Uterus (tissue), 4 donors: ENCODE measurements around the gene HMHB1. TPM values are rescaled to one million over a fixed set of nuclear protein-coding genes. Genes with fewer than 3 reads are reported as not detected.

ENCODE experiments used
- DNase-seq, 2 donors: peaks; one replicate each; pipeline ENCODE4 v3.0.0-alpha.2; 2019 to 2020
- H3K27ac ChIP-seq, 2 donors: fragments of 200-600 bp; sonication (generic); 1 replicate in 1 of 2; 2 replicates in 1 of 2; pipeline ENCODE4 v1.5.1; 2016 to 2018
- H3K27me3 ChIP-seq, 2 donors: fragments of 200-600 bp; sonication (generic); one replicate each; pipeline ENCODE4 v1.5.1; 2018 to 2019; ENCODE audit warnings: control low read depth in 1 of 2
- H3K36me3 ChIP-seq, 2 donors: fragments of 200-600 bp; sonication (generic); one replicate each; pipeline ENCODE4 v1.5.1; 2019; ENCODE audit warnings: control low read depth in 1 of 2
- H3K4me1 ChIP-seq, 2 donors: fragments of 200-600 bp; sonication (generic); one replicate each; pipeline ENCODE4 v1.5.1; 2018 to 2019; ENCODE audit warnings: control low read depth in 1 of 2
- H3K4me3 ChIP-seq, 2 donors: fragments of 200-600 bp; sonication (generic); 1 replicate in 1 of 2; 2 replicates in 1 of 2; pipeline ENCODE4 v1.5.1; 2018 to 2019; ENCODE audit warnings: mild to moderate bottlenecking in 1 of 2
- H3K9me3 ChIP-seq, 2 donors: fragments of 200-600 bp; sonication (generic); one replicate each; pipeline ENCODE4 v1.5.1; 2019; ENCODE audit warnings: control low read depth in 1 of 2
- CTCF ChIP-seq, 4 experiments: fragments of 200-600 bp in 2 of 4; fragments of 450-650 bp in 2 of 4; sonication (generic) in 2 of 4; IDR thresholded peaks; one replicate each; pipeline ENCODE4 v1.5.1; 2016 to 2019; ENCODE audit warnings: antibody characterized with exemption in 4 of 4, mild to moderate bottlenecking in 2 of 4, moderate library complexity in 1 of 4
- POLR2A ChIP-seq, 2 donors: fragments of 450-650 bp; IDR thresholded peaks; one replicate each; pipeline ENCODE4 v1.6.1; 2016; ENCODE audit warnings: antibody characterized with exemption in 2 of 2, mild to moderate bottlenecking in 1 of 2, moderate library complexity in 1 of 2
- intact Hi-C: fragments of 100-400 bp; cut with DNase I; formaldehyde crosslinking; loops from one replicate; pipeline ENCODE4 v1.15.1; 2023; ENCODE audit warnings: low total_unique reads
- total RNA-seq, 4 donors: library from RNA; depleted of rRNA in 3 of 4; stranded (reverse); fragments of >200 nt in 3 of 4; gene quantifications; one replicate each; pipeline versions ENCODE4 v1.1.0 to v1.2.4, GENCODE V29; 2014 to 2023
- donor health status: DM: yes; HTN: yes; CAD: no.

The HMHB1 gene
- total RNA-seq, 4 donors from 2014 or later: not detected

DNA sequence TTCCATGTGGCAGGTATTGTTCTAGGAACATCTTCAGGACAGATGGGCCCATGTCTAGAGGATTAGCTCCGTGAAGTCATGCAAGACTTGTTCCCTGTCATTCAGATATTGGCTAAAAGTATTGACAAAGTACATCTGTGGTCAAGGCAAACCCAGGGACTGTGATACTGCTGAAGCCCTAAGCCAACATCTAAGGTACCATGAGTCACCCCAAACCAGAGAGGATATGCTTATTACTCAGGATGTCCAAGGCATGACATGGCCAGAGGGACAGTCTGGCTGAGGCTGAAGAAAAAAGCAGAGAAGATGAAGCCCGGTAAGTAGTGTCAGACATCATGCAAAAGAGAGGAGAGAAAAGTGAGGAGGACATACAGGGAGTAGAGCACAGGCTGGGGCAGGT, 31.0 kb downstream of the HMHB1 start:
- Histone ChIP-seq H3K27me3 (no peaks in the 10 kb centered on the region), H3K4me1 (no peaks in the 10 kb centered on the region), H3K9me3 (no peaks in the 10 kb centered on the region), H3K4me3 (no peak overlapping the region), H3K36me3 (no peaks in the 10 kb centered on the region), H3K27ac (no peak overlapping the region)
- intact Hi-C loops: no loop called here
- no peak for DNase-seq
- no peak for TF ChIP-seq POLR2A (IDR thresholded peaks at IDR 0.05)
- no peak for TF ChIP-seq CTCF (IDR thresholded peaks at IDR 0.05)

GRCh38 chr5:143843461-143843860, 31.5 kb downstream of the HMHB1 start:
- H3K9me3 ChIP-seq: no peaks in the 10 kb centered on the region
- H3K27me3 ChIP-seq: no peaks in the 10 kb centered on the region
- H3K4me3 ChIP-seq: no peak overlapping the region
- DNase-seq: no peak
- intact Hi-C loops: no loop called here
- H3K4me1 ChIP-seq: no peaks in the 10 kb centered on the region
- TF ChIP-seq CTCF (IDR thresholded peaks at IDR 0.05) (no peak), POLR2A (IDR thresholded peaks at IDR 0.05) (no peak)
- H3K36me3 ChIP-seq: no peaks in the 10 kb centered on the region
- H3K27ac ChIP-seq: no peak overlapping the region

- Histone ChIP-seq H3K27ac (no peak overlapping the region), H3K36me3 (no peaks in the 10 kb centered on the region), H3K27me3 (no peaks in the 10 kb centered on the region), H3K4me1 (no peaks in the 10 kb centered on the region), H3K4me3 (no peak overlapping the region), H3K9me3 (no peaks in the 10 kb centered on the region)
- no peak for DNase-seq
- intact Hi-C loops: no loop called here
- TF ChIP-seq POLR2A (IDR thresholded peaks at IDR 0.05): no peak
Measured at GRCh38 chr5:143850050-143850683, 38.2 kb downstream of the HMHB1 start.

- Histone ChIP-seq H3K27ac (no peak overlapping the region), H3K4me1 (no peaks in the 10 kb centered on the region), H3K27me3 (no peaks in the 10 kb centered on the region), H3K36me3 (no peaks in the 10 kb centered on the region), H3K9me3 (no peaks in the 10 kb centered on the region), H3K4me3 (no peak overlapping the region)
- DNase-seq: no peak
- intact Hi-C loops: no loop called here
- no peak for TF ChIP-seq CTCF (IDR thresholded peaks at IDR 0.05)
- TF ChIP-seq POLR2A (IDR thresholded peaks at IDR 0.05): no peak
Measured at GRCh38 chr5:143851383-143851782, 39.4 kb downstream of the HMHB1 start.

- Histone ChIP-seq H3K27me3 (no peaks in the 10 kb centered on the region), H3K27ac (no peak overlapping the region), H3K36me3 (no peaks in the 10 kb centered on the region), H3K4me3 (no peak overlapping the region), H3K9me3 (no peaks in the 10 kb centered on the region), H3K4me1 (no peaks in the 10 kb centered on the region)
- TF ChIP-seq CTCF (IDR thresholded peaks at IDR 0.05): no peak
- TF ChIP-seq POLR2A (IDR thresholded peaks at IDR 0.05): no peak
- DNase-seq: no peak
- intact Hi-C loops: no loop called here
Measured at GRCh38 chr5:143860211-143860610, 48.2 kb downstream of the HMHB1 start.

- Histone ChIP-seq H3K9me3 (no peaks in the 10 kb centered on the region), H3K36me3 (no peaks in the 10 kb centered on the region), H3K4me3 (no peak overlapping the region), H3K27me3 (no peaks in the 10 kb centered on the region), H3K27ac (no peak overlapping the region), H3K4me1 (no peaks in the 10 kb centered on the region)
- no peak for DNase-seq
- TF ChIP-seq CTCF (IDR thresholded peaks at IDR 0.05) (no peak), POLR2A (IDR thresholded peaks at IDR 0.05) (no peak)
- intact Hi-C loops: no loop called here
Measured at GRCh38 chr5:143862271-143862670, 50.3 kb downstream of the HMHB1 start.
